HEK293 (cell line): ENCODE data around the gene STARD10.

Source experiments
- CTCF ChIP-seq: fragments of 450-650 bp; formaldehyde crosslinking; IDR thresholded peaks from 2 replicates; pipeline ENCODE4 v1.5.1; 2016; ENCODE audit warnings: missing biosample characterization, missing genetic modification characterization
- FEZF1 ChIP-seq: fragments of 450-650 bp; formaldehyde crosslinking; IDR thresholded peaks from 2 replicates; pipeline ENCODE4 v1.5.1; 2016; ENCODE audit warnings: missing biosample characterization, missing genetic modification characterization
- MZF1 ChIP-seq: fragments of 450-650 bp; formaldehyde crosslinking; IDR thresholded peaks from 2 replicates; pipeline ENCODE4 v1.5.1; 2017; ENCODE audit warnings: missing biosample characterization, missing genetic modification characterization, borderline replicate concordance
- PRDM1 ChIP-seq: fragments of 450-650 bp; formaldehyde crosslinking; IDR thresholded peaks from 2 replicates; pipeline ENCODE4; 2016; ENCODE audit warnings: missing biosample characterization, missing genetic modification characterization
- REST ChIP-seq: fragments of 450-650 bp; formaldehyde crosslinking; IDR thresholded peaks from 2 replicates; pipeline ENCODE4 v1.5.1; 2016; ENCODE audit warnings: missing biosample characterization, missing genetic modification characterization
- SP3 ChIP-seq: fragments of 450-650 bp; formaldehyde crosslinking; IDR thresholded peaks from 2 replicates; pipeline ENCODE4 v1.5.1; 2016; ENCODE audit warnings: missing biosample characterization, missing genetic modification characterization
- TCF7L2 ChIP-seq: IDR thresholded peaks from 2 replicates; pipeline ENCODE4 v1.6.1; 2011; ENCODE audit warnings: low read depth, mild to moderate bottlenecking, inconsistent platforms, low read length, moderate library complexity, borderline replicate concordance
- ZBTB11 ChIP-seq: fragments of 450-650 bp; formaldehyde crosslinking; conservative IDR thresholded peaks from 2 replicates; pipeline ENCODE4 v1.5.1; 2016; ENCODE audit warnings: low read depth, missing biosample characterization, missing genetic modification characterization
- ZBTB26 ChIP-seq: fragments of 450-650 bp; formaldehyde crosslinking; optimal IDR thresholded peaks from 2 replicates; pipeline ENCODE3; 2016; ENCODE audit warnings: missing biosample characterization, mild to moderate bottlenecking, missing genetic modification characterization
- ZNF274 ChIP-seq, 2 experiments: fragments of 200-500 bp in 1 of 2; fragments of 450-650 bp in 1 of 2; sonication (Bioruptor generic) in 1 of 2; formaldehyde crosslinking in 1 of 2; IDR thresholded peaks; 2 replicates each; pipeline versions ENCODE4 v1.5.1 to v1.6.1; 2014 to 2016; ENCODE audit warnings: borderline replicate concordance in 1 of 2, inconsistent platforms in 1 of 2, low read length in 1 of 2, missing biosample characterization in 1 of 2, missing genetic modification characterization in 1 of 2
- ZNF501 ChIP-seq: fragments of 450-650 bp; formaldehyde crosslinking; IDR thresholded peaks from 2 replicates; pipeline ENCODE4 v1.5.1; 2016; ENCODE audit warnings: missing biosample characterization, missing genetic modification characterization
- ZNF558 ChIP-seq: fragments of 450-650 bp; formaldehyde crosslinking; IDR thresholded peaks from 2 replicates; pipeline ENCODE4 v1.5.1; 2016; ENCODE audit warnings: missing biosample characterization, missing genetic modification characterization
- ZNF747 ChIP-seq: fragments of 450-650 bp; formaldehyde crosslinking; IDR thresholded peaks from 2 replicates; pipeline ENCODE4 v1.5.1; 2016; ENCODE audit warnings: missing biosample characterization, missing genetic modification characterization
- ZNF777 ChIP-seq: fragments of 450-650 bp; formaldehyde crosslinking; IDR thresholded peaks from 2 replicates; pipeline ENCODE4 v1.5.1; 2017; ENCODE audit warnings: missing biosample characterization, missing genetic modification characterization, borderline replicate concordance

GRCh38 chr11:72751116-72752087 lies 42.4 kb downstream of the STARD10 start:
- no peak for TF ChIP-seq TCF7L2
- no peak for TF ChIP-seq CTCF
- TF ChIP-seq ZNF274 (IDR thresholded peaks at IDR 0.05; ENCODE audit: low read length) = no peak
- TF ChIP-seq ZNF274 (tag by site-specific recombination; IDR thresholded peaks at IDR 0.05; ENCODE audit: borderline replicate concordance) = no peak
- TF ChIP-seq ZNF558 = no peak
- no peak for TF ChIP-seq REST
- no peak for TF ChIP-seq ZBTB26 (tag by site-specific recombination)
- TF ChIP-seq MZF1 (tag by site-specific recombination) = no peak
- no peak for TF ChIP-seq ZNF747 (tag by site-specific recombination)
- TF ChIP-seq ZNF501 (tag by site-specific recombination) = no peak
- TF ChIP-seq ZNF777 (tag by site-specific recombination) = no peak
- no peak for TF ChIP-seq ZBTB11 (tag by site-specific recombination)
- no peak for TF ChIP-seq SP3 (tag by site-specific recombination)
- no peak for TF ChIP-seq FEZF1
- TF ChIP-seq PRDM1 (tag by site-specific recombination) = no peak
